Measurements from ENCODE around the gene TPD52L1. TPM values are rescaled to one million over a fixed set of nuclear protein-coding genes. Genes with fewer than 3 reads are reported as not detected.

The TPD52L1 gene
- total RNA-seq, 1 experiment from 2014 or later = 29.2 TPM

DNA sequence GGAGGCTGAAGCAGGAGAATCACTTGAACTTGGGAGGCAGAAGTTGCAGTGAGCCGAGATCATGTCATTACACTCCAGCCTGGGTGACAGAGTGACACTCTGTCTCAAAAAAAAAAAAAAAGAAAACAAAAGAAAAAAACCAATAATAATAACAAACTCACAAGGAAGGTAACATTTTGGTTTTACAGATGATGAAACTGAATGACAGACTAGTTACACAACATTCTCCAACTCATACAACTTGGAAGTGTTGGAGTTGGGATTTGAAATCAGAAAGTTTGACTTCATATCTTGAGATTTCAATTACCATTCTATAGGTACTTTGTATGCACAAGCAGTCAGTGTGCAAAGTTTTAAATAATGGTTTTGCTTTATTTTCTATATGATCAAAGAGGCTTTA lies 10.2 kb downstream of the TPD52L1 start:
- no peaks in the 10 kb centered on the region for H3K36me3 ChIP-seq
- no peak for DNase-seq

GRCh38 chr6:125164696-125165095 lies 11.1 kb downstream of the TPD52L1 start:
- DNase-seq = no peak
- H3K27me3 ChIP-seq = no peaks in the 10 kb centered on the region
- H3K9me3 ChIP-seq = 0 out of 2 replicates have a peak, but pooled peaks cover 2% of the 10 kb centered on the region
- no peak overlapping the region for H3K4me3 ChIP-seq
- no peaks in the 10 kb centered on the region for H3K36me3 ChIP-seq

More for the DNA sequence above, 10.2 kb downstream of the TPD52L1 start:
- Histone ChIP-seq H3K9me3 (0 out of 2 replicates have a peak, but pooled peaks cover 2% of the 10 kb centered on the region), H3K27me3 (no peaks in the 10 kb centered on the region), H3K4me3 (no peak overlapping the region)

DNA sequence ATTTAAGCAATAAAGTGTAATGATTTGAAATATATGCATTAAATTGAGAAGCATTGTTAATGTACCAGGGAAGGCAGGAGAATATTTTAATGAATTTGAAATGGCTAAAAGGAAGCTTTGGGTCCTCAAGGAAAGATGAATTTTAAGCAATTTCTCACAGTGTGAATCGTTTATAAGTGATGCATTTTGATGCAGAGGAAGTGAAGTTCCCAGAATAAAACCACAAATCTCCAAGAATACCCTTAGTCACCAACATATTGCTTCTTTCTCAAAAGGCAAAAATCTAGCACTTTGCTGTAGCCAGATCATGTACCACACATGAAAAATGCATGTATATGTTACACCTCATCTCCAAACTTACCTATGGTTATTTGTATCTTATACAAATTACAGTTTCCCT lies 11.7 kb downstream of the TPD52L1 start:
- Histone ChIP-seq H3K36me3 (no peaks in the 10 kb centered on the region), H3K27me3 (no peaks in the 10 kb centered on the region), H3K4me3 (no peak overlapping the region), H3K9me3 (no peaks in the 10 kb centered on the region)
- no peak for DNase-seq

GRCh38 chr6:125165776-125166175 lies 12.2 kb downstream of the TPD52L1 start:
- Histone ChIP-seq H3K36me3 (no peaks in the 10 kb centered on the region), H3K9me3 (no peaks in the 10 kb centered on the region), H3K4me3 (no peak overlapping the region), H3K27me3 (no peaks in the 10 kb centered on the region)
- DNase-seq = no peak

DNA sequence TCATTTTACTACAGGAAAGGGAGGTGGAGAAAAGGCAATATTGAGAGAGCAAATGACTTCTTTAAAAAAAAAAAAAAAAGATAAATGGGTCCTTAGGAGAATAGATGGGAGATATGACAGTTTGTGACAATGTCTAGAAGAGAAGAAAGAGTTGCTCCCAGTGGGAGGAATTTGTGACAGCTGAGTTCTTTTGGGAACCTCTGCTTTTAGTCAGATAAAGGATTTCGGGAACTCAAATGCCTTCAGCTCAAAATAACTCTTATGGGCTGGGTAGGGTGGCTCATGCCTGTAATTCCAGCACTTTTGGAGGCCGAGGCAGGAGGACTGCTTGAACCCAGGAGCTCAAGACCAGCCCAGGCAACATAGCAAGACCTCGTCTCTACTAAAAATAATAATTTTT lies 13.1 kb downstream of the TPD52L1 start:
- H3K36me3 ChIP-seq = no peaks in the 10 kb centered on the region
- H3K9me3 ChIP-seq = no peaks in the 10 kb centered on the region
- no peaks in the 10 kb centered on the region for H3K27me3 ChIP-seq
- H3K4me3 ChIP-seq = no peak overlapping the region
- no peak for DNase-seq

DNA sequence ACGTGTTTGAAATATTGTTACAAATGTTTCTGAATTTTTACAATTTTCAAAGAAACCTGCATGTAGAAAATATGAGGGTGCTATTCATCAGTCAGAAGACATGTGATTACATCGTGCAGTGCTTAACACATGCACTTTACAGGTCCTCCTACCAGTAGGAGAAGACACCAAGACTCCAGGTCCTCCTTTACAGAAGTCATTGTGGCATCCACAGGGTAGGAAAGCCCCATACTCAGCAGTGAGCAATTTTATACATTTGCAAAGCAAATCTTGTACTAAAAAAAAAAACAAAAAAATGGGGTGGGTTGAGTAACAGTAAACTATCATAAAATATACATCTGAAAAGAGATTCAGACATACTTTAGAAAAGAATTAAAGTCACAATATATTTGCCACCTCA lies 14.0 kb downstream of the TPD52L1 start:
- Histone ChIP-seq H3K27me3 (no peaks in the 10 kb centered on the region), H3K36me3 (no peaks in the 10 kb centered on the region), H3K9me3 (no peaks in the 10 kb centered on the region), H3K4me3 (no peak overlapping the region)
- DNase-seq = no peak

DNA sequence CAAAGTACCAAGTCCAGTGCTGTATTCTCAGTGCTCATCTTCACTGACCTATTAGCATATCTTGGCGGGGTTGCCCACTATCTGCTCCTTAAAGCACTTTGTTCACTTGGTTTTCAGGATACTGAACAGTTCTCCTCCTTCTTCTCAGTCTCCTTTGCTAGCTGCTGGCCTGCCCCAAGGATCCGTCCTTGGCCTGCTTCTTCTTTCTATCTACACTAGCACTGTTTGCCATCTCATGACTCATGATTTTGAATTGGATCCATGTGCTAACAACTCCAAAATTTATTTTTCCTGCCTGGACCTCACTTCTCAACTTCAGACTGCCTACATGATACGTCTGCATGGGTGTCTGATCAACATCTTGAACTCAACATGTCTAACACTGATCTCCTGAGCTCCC lies 15.5 kb downstream of the TPD52L1 start:
- no peaks in the 10 kb centered on the region for H3K36me3 ChIP-seq
- no peak overlapping the region for H3K4me3 ChIP-seq
- H3K9me3 ChIP-seq = no peaks in the 10 kb centered on the region
- H3K27me3 ChIP-seq = no peaks in the 10 kb centered on the region
- peak; percentile 73 for DNase-seq

DNA sequence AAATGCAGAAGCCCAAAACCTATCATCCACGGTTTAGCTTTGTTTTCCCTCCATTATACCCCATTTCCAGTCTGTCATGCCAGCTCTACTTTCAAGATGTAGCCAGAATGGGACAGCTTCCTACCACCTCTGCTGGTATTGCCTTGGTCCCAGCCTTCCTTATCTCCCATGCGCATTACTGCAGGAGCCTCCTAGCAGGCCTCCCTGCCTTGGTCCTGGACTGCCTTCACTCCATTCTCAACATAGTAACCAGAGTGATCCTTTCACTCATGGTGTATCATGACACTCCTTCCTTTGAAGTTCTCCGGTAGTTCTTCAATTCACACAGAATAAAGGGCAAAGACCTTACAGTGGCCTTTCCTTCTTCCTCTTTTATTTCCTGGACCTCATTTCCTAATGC lies 15.9 kb downstream of the TPD52L1 start:
- no peak for DNase-seq
- H3K4me3 ChIP-seq = no peak overlapping the region
- H3K36me3 ChIP-seq = no peaks in the 10 kb centered on the region
- H3K9me3 ChIP-seq = no peaks in the 10 kb centered on the region
- H3K27me3 ChIP-seq = no peaks in the 10 kb centered on the region

DNA sequence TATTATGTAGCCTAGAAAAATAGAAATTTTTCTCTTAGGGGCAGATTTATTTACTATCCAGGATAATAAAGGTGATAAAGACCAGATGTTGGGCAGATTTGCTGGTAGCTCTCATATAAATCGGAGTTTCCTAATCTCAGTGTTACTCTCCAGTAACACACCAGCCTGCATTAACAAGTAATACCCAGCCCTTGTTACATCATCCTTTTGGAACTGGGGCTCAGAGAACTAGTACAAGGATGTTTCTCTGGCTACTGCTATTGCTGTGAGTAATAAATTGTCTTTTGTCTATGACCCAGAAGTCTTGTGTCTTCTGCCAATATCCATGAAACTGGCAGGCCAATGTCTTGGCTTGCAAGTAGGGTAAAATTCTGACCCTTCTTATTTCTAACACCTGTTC lies 16.8 kb downstream of the TPD52L1 start:
- H3K36me3 ChIP-seq = no peaks in the 10 kb centered on the region
- no peaks in the 10 kb centered on the region for H3K9me3 ChIP-seq
- DNase-seq = peak; percentile 62
- no peak overlapping the region for H3K4me3 ChIP-seq
- H3K27me3 ChIP-seq = no peaks in the 10 kb centered on the region

GRCh38 chr6:125173341-125174095 lies 19.9 kb downstream of the TPD52L1 start:
- Histone ChIP-seq H3K36me3 (no peaks in the 10 kb centered on the region), H3K27me3 (no peaks in the 10 kb centered on the region), H3K4me3 (no peak overlapping the region), H3K9me3 (no peaks in the 10 kb centered on the region)
- no peak for DNase-seq

DNA sequence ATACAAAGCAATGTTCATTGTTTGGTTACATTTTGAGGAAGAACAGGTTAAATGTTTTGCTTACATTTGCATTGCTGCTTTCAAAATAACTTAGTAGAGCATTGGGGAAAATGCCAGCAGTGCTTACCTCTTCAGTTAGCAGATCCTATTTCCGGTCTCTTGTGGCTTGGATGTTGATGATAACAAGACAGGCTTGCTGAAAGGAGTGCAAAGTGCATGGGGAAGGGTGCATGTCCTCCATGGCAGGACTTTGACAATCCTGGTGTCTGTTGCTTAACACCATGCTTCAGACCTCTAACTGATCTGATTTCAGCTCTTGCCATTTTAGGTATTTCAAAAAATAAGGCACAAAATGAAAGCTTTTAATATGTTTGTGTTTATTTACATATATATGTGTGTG lies 21.1 kb downstream of the TPD52L1 start:
- no peak for DNase-seq
- H3K36me3 ChIP-seq = no peaks in the 10 kb centered on the region
- H3K4me3 ChIP-seq = no peak overlapping the region
- H3K9me3 ChIP-seq = no peaks in the 10 kb centered on the region
- H3K27me3 ChIP-seq = no peaks in the 10 kb centered on the region

- Histone ChIP-seq H3K27me3 (no peaks in the 10 kb centered on the region), H3K36me3 (no peaks in the 10 kb centered on the region), H3K9me3 (no peaks in the 10 kb centered on the region), H3K4me3 (no peak overlapping the region)
- no peak for DNase-seq
These were observed 22.0 kb downstream of the TPD52L1 start for GRCh38 chr6:125175466-125176048.

DNA sequence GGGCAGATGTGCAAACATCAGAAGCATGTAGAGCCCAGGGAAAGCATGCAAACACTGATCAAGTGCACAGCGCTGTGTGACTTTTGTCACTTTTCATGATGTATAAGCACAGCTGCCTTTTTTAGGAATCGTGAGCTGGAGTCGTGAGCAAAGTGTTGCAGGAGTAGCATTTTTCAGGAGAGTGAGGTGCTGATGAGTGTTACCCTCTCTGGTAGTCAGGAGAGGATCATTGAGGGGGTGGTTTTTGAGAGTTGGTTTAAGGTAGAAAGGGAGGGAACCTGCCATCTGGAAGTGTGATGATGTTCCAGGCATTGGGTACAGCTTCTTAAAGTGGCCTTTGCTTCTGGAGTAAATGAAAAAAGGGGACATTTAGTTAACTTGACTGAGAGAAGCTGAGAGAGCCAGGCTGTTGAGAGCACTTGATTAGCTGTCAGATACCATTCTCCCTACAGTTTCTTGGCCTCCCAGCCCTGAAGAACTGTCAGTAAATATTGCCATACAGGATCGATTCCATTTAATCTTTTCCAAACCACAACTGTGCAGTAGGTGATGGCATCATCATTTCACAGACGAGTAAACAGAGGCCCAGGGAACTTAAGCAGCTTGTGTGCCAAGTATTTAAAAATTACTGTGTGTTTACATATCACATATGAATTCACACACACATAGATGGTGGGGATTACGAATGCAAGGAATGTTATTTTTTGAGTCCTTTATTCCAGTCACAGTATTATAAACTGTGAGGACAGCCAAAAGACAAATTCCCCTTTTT lies 28.9 kb downstream of the TPD52L1 start:
- no peaks in the 10 kb centered on the region for H3K27me3 ChIP-seq
- no peak overlapping the region for H3K4me3 ChIP-seq
- no peak for DNase-seq
- no peaks in the 10 kb centered on the region for H3K36me3 ChIP-seq
- no peaks in the 10 kb centered on the region for H3K9me3 ChIP-seq

DNA sequence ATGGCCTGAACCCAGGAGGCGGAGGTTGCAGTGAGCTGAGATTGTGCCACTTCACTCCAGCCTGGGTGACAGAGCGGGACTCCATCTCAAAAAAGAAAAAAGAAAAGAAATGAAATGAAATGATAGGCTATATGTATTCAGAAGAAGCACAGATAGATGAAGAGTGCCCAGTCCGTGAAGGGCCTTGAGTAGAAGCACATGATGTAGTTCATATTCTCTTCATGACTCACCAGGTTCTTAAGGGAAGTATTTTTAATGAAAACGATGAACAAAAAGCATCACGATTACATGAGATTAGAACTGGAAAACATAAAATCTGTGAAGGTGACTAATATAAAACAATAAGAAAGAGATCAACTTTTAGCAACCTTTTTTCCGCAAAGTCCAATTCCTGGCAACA lies 29.8 kb downstream of the TPD52L1 start:
- Histone ChIP-seq H3K9me3 (no peaks in the 10 kb centered on the region), H3K27me3 (no peaks in the 10 kb centered on the region), H3K4me3 (no peak overlapping the region), H3K36me3 (no peaks in the 10 kb centered on the region)
- no peak for DNase-seq

DNA sequence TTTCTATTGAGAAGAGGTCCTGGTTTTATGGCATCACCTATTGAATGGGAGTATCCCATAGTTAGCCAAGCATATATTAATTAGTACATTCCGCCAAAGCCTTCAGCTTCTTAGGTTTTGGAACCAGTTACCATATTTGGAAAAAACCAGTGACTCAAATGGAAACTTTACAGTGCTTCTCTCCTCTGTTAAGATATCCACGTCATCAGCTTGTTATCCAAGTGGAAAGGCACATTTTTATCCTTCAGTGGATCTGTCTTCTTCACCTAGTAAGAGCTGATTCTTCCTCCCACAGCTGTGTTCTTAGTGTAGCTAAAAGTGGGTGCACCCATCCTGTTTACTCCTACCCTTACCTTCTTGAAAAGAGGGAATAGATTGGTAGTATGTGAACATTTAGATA lies 34.5 kb downstream of the TPD52L1 start:
- H3K27me3 ChIP-seq = no peaks in the 10 kb centered on the region
- no peak for DNase-seq
- no peaks in the 10 kb centered on the region for H3K9me3 ChIP-seq
- H3K4me3 ChIP-seq = no peak overlapping the region
- no peaks in the 10 kb centered on the region for H3K36me3 ChIP-seq

- Histone ChIP-seq H3K4me3 (no peak overlapping the region), H3K9me3 (no peaks in the 10 kb centered on the region), H3K36me3 (no peaks in the 10 kb centered on the region), H3K27me3 (no peaks in the 10 kb centered on the region)
- no peak for DNase-seq
These were observed 35.1 kb downstream of the TPD52L1 start for GRCh38 chr6:125188594-125189203.

DNA sequence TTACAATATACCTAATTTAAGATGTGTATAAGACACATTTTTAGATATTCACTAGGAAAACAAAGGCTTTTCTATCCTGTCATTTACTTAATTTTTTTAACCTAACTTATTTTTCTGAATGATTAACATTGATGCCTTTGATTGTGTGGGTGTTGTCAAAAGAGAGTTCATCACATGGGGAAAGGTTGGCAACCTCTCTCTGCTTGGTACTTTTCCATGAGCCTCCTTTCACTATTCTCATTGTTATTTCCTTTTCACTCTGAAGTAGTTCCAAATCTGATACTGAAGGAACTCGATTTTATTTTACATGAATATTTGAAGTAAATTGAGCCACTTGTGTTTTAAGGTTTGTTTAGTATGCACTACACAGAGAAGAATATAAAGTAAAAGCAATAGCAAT lies 35.9 kb downstream of the TPD52L1 start:
- H3K4me3 ChIP-seq = no peak overlapping the region
- DNase-seq = no peak

More for the DNA sequence above, 35.9 kb downstream of the TPD52L1 start:
- H3K27me3 ChIP-seq = no peaks in the 10 kb centered on the region
- no peaks in the 10 kb centered on the region for H3K36me3 ChIP-seq
- H3K9me3 ChIP-seq = no peaks in the 10 kb centered on the region

Measured in MG63 (cell line).